ENCODE measurements around the gene DRD5. TPM values are rescaled to one million over a fixed set of nuclear protein-coding genes. Genes with fewer than 3 reads are reported as not detected.
"Not testable (repeated sequence)": the region's sequence is repeated elsewhere in the genome, so short reads cannot be mapped to it uniquely, and the experiment has no call there.

DRD5 gene
- total RNA-seq, 1 donor from 2014 or later = 0.09 TPM

- peaks cover 1% of the 10 kb centered on the region for H3K4me1 Mint-ChIP-seq
- no peaks in the 10 kb centered on the region for H3K9me3 Mint-ChIP-seq
- peaks cover 89% of the 10 kb centered on the region for H3K27me3 Mint-ChIP-seq (ENCODE audit: low read depth)
- H3K36me3 Mint-ChIP-seq = no peaks in the 10 kb centered on the region
- no peak for TF ChIP-seq CTCF (IDR thresholded peaks at IDR 0.05; ENCODE audit: unreplicated experiment)
- no peak overlapping the region for H3K4me3 Mint-ChIP-seq
- no peak for DNase-seq (ENCODE audit: low spot score in 2 of 2, unreplicated experiment in 2 of 2)
- H3K27ac Mint-ChIP-seq = no peak overlapping the region
These were observed 8.0 kb upstream of the DRD5 start for GRCh38 chr4:9773471-9773870.

GRCh38 chr4:9782136-9782436, 652 bp downstream of the DRD5 start:
- H3K27me3 Mint-ChIP-seq (ENCODE audit: low read depth) = peaks cover 96% of the 10 kb centered on the region
- no peaks in the 10 kb centered on the region for H3K36me3 Mint-ChIP-seq
- no peak overlapping the region for H3K4me3 Mint-ChIP-seq
- no peaks in the 10 kb centered on the region for H3K9me3 Mint-ChIP-seq
- TF ChIP-seq CTCF (IDR thresholded peaks at IDR 0.05; ENCODE audit: unreplicated experiment) = no peak
- H3K27ac Mint-ChIP-seq = no peak overlapping the region
- no peaks in the 10 kb centered on the region for H3K4me1 Mint-ChIP-seq
- no peak for DNase-seq (ENCODE audit: low spot score in 2 of 2, unreplicated experiment in 2 of 2)

- H3K27me3 Mint-ChIP-seq (ENCODE audit: low read depth) = peaks cover 85% of the 10 kb centered on the region
These were observed 4.5 kb downstream of the DRD5 start for GRCh38 chr4:9785891-9786290.

GRCh38 chr4:9792381-9792780, 10.9 kb downstream of the DRD5 start:
- Mint-ChIP-seq H3K27me3 (ENCODE audit: low read depth) (peaks cover 32% of the 10 kb centered on the region), H3K4me1 (no peaks in the 10 kb centered on the region), H3K4me3 (no peak overlapping the region), H3K9me3 (peaks cover 12% of the 10 kb centered on the region), H3K36me3 (no peaks in the 10 kb centered on the region), H3K27ac (no peak overlapping the region)
- DNase-seq (ENCODE audit: low spot score in 2 of 2, unreplicated experiment in 2 of 2) = no peak
- no peak for TF ChIP-seq CTCF (IDR thresholded peaks at IDR 0.05; ENCODE audit: unreplicated experiment)

More at GRCh38 chr4:9785891-9786290, 4.5 kb downstream of the DRD5 start:
- H3K4me1 Mint-ChIP-seq; H3K9me3 Mint-ChIP-seq; H3K4me3 Mint-ChIP-seq; DNase-seq (ENCODE audit: low spot score in 2 of 2, unreplicated experiment in 2 of 2); H3K36me3 Mint-ChIP-seq; H3K27ac Mint-ChIP-seq: not testable (repeated sequence)

GRCh38 chr4:9796641-9797040, 15.2 kb downstream of the DRD5 start:
- not testable (repeated sequence) for H3K9me3 Mint-ChIP-seq; H3K27ac Mint-ChIP-seq; H3K36me3 Mint-ChIP-seq; H3K4me3 Mint-ChIP-seq; H3K4me1 Mint-ChIP-seq; DNase-seq (ENCODE audit: low spot score in 2 of 2, unreplicated experiment in 2 of 2)
- peaks cover 33% of the 10 kb centered on the region for H3K27me3 Mint-ChIP-seq (ENCODE audit: low read depth)

GRCh38 chr4:9800848-9801247, 19.4 kb downstream of the DRD5 start:
- Mint-ChIP-seq H3K27me3 (ENCODE audit: low read depth) (peaks cover 37% of the 10 kb centered on the region), H3K27ac (no peak overlapping the region), H3K36me3 (no peaks in the 10 kb centered on the region), H3K9me3 (no peaks in the 10 kb centered on the region), H3K4me3 (no peak overlapping the region), H3K4me1 (no peaks in the 10 kb centered on the region)
- no peak for DNase-seq (ENCODE audit: low spot score in 2 of 2, unreplicated experiment in 2 of 2)
- no peak for TF ChIP-seq CTCF (IDR thresholded peaks at IDR 0.05; ENCODE audit: unreplicated experiment)

- H3K4me1 Mint-ChIP-seq = no peaks in the 10 kb centered on the region
- H3K36me3 Mint-ChIP-seq = no peaks in the 10 kb centered on the region
- no peaks in the 10 kb centered on the region for H3K9me3 Mint-ChIP-seq
- H3K27me3 Mint-ChIP-seq (ENCODE audit: low read depth) = peaks cover 18% of the 10 kb centered on the region
- no peak for DNase-seq (ENCODE audit: low spot score in 2 of 2, unreplicated experiment in 2 of 2)
- H3K4me3 Mint-ChIP-seq = no peak overlapping the region
- TF ChIP-seq CTCF (IDR thresholded peaks at IDR 0.05; ENCODE audit: unreplicated experiment) = no peak
- H3K27ac Mint-ChIP-seq = no peak overlapping the region
These were observed 23.5 kb downstream of the DRD5 start for GRCh38 chr4:9804918-9805317.

Measured in mesothelial cell of epicardium (in vitro differentiated cells).